Lung (tissue), 12 donors: ENCODE results near the gene CEP170B. TPM values are rescaled to one million over a fixed set of nuclear protein-coding genes. Genes with fewer than 3 reads are reported as not detected.
A peak's percentile ranks its signal among the peaks of the same experiment; 100 is the strongest.

Experiments used
- ATAC-seq: fragments of 200-7000 bp; cut with Tn5 transposase; one replicate; pipeline ENCODE4 v1.9.1; 2020; ENCODE audit warnings: moderate number of reproducible peaks; ENCODE audit not compliant: insufficient read depth, low FRiP score
- DNase-seq, 3 donors: peaks; one replicate each; pipeline ENCODE4 v3.0.0-alpha.2; 2013 to 2017
- H3K27ac ChIP-seq, 2 donors: one replicate each; pipeline ENCODE4 v1.5.1; 2013; ENCODE audit warnings: mild to moderate bottlenecking in 2 of 2, moderate library complexity in 2 of 2, control low read depth in 1 of 2, inconsistent platforms in 1 of 2, low read depth in 1 of 2, low read length in 1 of 2
- H3K27me3 ChIP-seq, 3 donors: one replicate each; pipeline ENCODE4 v1.5.1; 2013; ENCODE audit warnings: low read length in 2 of 3; ENCODE audit not compliant: control insufficient read depth in 3 of 3, insufficient read depth in 3 of 3
- H3K36me3 ChIP-seq, 4 donors: one replicate each; pipeline ENCODE4 v1.5.1; 2013; ENCODE audit warnings: low read length in 4 of 4, mild to moderate bottlenecking in 1 of 4, moderate library complexity in 1 of 4; ENCODE audit not compliant: control insufficient read depth in 4 of 4, insufficient read depth in 4 of 4
- H3K4me1 ChIP-seq, 5 donors: one replicate each; pipeline ENCODE4 v1.5.1; 2013; ENCODE audit warnings: low read length in 5 of 5, mild to moderate bottlenecking in 2 of 5, moderate library complexity in 1 of 5; ENCODE audit not compliant: control insufficient read depth in 5 of 5, insufficient read depth in 5 of 5
- H3K4me3 ChIP-seq: one replicate; pipeline ENCODE4 v1.5.1; 2013; ENCODE audit warnings: mild to moderate bottlenecking, control low read depth, moderate library complexity
- H3K9ac ChIP-seq, 2 donors: one replicate each; pipeline ENCODE4 v1.5.1; 2013; ENCODE audit warnings: low read length in 2 of 2, control low read depth in 1 of 2; ENCODE audit not compliant: insufficient read depth in 1 of 2
- H3K9me3 ChIP-seq, 4 donors: one replicate each; pipeline ENCODE4 v1.5.1; 2013; ENCODE audit warnings: low read length in 3 of 4, mild to moderate bottlenecking in 1 of 4, moderate library complexity in 1 of 4; ENCODE audit not compliant: control insufficient read depth in 4 of 4, insufficient read depth in 3 of 4
- WGBS, 2 donors: extraction: QIAGEN DNeasy Blood & Tissue Kit; methylation state at CpG; one replicate each; pipeline ENCODE4 v1.1.7; 2013; 5-methylcytosine and 5-hydroxymethylcytosine counted together
- polyA plus RNA-seq, 2 donors: library from polyadenylated mRNA; stranded (reverse); fragments of 200-250 nt; gene quantifications; one replicate each; pipeline ENCODE4 v1.2.1, GENCODE V29; 2013
- total RNA-seq, 2 donors: library from RNA; depleted of rRNA in 1 of 2; stranded (reverse); fragments of >200 nt in 1 of 2; gene quantifications; one replicate each; pipeline ENCODE4 v1.2.1, GENCODE V29; 2014 to 2021
- TF ChIP-seq, protein P1 (sequence below): IDR thresholded peaks from 2 replicates; pipeline ENCODE4 v1.5.1; 2012; ENCODE audit warnings: mild to moderate bottlenecking; ENCODE audit errors: control extremely low read depth, extremely low read depth
- donor health status: control.
- donor health status: control.
- donor health status: Bipolar disorder and iron deficiency.
- donor health status: healthy.
- donor health status: DM: yes; HTN: yes; CAD: no.

CEP170B gene
- total and polyA plus RNA-seq, 4 donors, result 12.1 to 50.3 (median 15.1) TPM

DNA sequence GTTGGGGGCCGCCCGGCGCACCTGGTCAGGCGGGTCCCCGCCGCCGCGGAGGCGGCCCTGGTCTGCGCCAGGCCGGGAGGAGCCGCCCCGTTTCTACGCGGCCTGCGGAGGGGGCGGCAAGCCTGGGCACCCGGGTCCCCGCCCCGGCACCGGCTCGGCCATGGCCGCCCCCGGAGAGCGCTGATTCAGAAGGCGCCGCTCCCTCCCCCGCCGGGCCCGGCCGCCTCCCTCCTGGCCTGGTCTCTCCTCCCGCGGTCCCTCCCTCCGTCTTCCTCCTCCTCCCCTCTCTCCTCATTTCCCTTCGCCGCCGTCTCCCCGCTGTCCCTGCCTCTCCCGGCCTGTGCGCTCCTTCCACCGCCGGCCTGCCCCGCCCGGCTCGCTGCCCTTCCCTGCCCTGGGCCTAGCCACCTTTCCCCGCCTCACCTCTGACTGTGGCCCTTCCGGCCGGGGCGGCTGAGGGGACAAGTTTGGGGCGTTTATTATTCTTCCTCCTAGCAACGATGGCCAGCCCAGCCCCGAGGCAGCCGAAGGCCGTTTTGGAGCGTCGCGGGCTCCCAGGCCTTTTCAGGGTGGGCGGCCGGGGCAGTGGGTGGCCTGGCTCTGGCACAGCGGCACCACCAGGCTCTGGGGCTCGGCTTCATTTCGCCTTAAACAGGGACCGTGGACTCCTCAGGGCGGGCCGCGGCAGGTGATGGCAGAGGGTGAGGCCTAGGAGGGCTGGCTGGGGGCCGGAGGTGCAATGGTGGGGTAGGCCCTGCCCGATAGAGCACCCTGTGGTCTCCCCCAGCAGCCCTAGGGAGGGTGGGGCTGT is 768 bp downstream of the CEP170B start:
- Histone ChIP-seq H3K27me3 (peaks cover 0 to 18% (median 5%) of the 10 kb centered on the region in 3 donors), H3K27ac (peak overlapping the region; percentile 53 to 72), H3K9me3 (peaks cover 0 to 3% (median 1%) of the 10 kb centered on the region in 4 donors), H3K4me1 (peaks cover 0 to 16% (median 4%) of the 10 kb centered on the region in 5 donors), H3K9ac (peak overlapping the region in 1 of 2 donors; percentile 25), H3K36me3 (peaks cover 0 to 2% (median under 1%) of the 10 kb centered on the region in 4 donors), H3K4me3 (peak overlapping the region; percentile 40)
- 10 to 19% methylated on average over 40 to 68 of the region's 68 CpGs for WGBS, 2 donors
- DNase-seq, result peak; percentile 55 to 64 (median 57)
- ATAC-seq, result peak; percentile 73
- TF ChIP-seq, protein P1, sequence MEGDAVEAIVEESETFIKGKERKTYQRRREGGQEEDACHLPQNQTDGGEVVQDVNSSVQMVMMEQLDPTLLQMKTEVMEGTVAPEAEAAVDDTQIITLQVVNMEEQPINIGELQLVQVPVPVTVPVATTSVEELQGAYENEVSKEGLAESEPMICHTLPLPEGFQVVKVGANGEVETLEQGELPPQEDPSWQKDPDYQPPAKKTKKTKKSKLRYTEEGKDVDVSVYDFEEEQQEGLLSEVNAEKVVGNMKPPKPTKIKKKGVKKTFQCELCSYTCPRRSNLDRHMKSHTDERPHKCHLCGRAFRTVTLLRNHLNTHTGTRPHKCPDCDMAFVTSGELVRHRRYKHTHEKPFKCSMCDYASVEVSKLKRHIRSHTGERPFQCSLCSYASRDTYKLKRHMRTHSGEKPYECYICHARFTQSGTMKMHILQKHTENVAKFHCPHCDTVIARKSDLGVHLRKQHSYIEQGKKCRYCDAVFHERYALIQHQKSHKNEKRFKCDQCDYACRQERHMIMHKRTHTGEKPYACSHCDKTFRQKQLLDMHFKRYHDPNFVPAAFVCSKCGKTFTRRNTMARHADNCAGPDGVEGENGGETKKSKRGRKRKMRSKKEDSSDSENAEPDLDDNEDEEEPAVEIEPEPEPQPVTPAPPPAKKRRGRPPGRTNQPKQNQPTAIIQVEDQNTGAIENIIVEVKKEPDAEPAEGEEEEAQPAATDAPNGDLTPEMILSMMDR, result no peak

DNA sequence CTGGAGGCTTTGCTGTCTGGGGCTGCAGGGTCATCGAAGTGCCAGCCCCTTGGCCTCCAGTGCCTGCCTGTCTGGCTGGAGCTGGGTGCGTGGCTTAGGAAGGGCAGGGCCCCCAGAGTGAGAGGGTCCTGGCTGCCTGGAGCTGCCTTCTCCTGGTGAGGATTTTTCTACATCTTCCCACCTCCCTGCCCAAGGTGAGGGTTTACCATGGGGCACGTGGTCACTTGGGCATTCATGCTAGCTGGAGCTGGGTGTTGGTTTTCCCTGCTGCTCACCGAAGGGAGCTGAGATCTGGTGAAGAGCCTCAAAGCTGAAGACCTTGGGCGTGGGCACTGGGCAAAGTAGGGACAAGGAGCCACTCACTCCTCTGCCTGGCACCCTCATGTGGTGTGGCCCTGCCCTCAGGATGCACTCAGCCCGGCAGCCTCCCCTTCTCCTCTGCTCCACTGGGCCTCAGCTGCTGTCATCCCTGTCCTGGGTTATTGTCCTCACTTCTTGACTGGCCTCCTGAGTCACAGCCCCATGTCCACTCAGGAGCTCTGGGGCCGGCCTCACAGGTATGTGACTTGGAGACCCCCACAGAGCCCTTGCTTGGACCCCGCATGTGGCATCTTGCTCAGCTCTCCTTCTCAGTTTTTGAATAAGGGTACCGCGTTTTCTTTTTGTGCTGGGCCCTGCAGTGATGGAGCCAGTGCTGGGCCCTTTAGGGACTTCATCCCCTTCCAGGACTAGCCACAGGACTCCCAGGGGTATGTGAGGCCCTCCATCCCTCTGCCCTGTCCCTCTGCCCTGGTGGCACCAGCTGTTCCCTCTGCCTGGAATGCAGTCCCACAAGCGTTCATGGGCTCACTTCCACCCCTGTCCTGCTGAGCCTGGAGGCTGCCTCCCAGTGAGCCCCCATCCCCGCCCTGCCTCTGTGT is 1.6 kb downstream of the CEP170B start:
- 85 to 95% methylated on average over 12 of the region's 12 CpGs for WGBS, 2 donors
- peaks cover 0 to 2% (median under 1%) of the 10 kb centered on the region in 4 donors for H3K36me3 ChIP-seq
- ATAC-seq (no peak), DNase-seq (no peak)
- H3K9me3 ChIP-seq, result peaks cover 0 to 2% (median under 1%) of the 10 kb centered on the region in 4 donors
- peaks cover 0 to 18% (median 5%) of the 10 kb centered on the region in 3 donors for H3K27me3 ChIP-seq
- H3K27ac ChIP-seq, result peak overlapping the region in 1 of 2 donors; percentile 72
- H3K9ac ChIP-seq, result peak overlapping the region; percentile 25 to 42
- TF ChIP-seq, protein P1, result no peak
- peak overlapping the region; percentile 40 for H3K4me3 ChIP-seq
- H3K4me1 ChIP-seq, result peaks cover 0 to 16% (median 4%) of the 10 kb centered on the region in 5 donors

DNA sequence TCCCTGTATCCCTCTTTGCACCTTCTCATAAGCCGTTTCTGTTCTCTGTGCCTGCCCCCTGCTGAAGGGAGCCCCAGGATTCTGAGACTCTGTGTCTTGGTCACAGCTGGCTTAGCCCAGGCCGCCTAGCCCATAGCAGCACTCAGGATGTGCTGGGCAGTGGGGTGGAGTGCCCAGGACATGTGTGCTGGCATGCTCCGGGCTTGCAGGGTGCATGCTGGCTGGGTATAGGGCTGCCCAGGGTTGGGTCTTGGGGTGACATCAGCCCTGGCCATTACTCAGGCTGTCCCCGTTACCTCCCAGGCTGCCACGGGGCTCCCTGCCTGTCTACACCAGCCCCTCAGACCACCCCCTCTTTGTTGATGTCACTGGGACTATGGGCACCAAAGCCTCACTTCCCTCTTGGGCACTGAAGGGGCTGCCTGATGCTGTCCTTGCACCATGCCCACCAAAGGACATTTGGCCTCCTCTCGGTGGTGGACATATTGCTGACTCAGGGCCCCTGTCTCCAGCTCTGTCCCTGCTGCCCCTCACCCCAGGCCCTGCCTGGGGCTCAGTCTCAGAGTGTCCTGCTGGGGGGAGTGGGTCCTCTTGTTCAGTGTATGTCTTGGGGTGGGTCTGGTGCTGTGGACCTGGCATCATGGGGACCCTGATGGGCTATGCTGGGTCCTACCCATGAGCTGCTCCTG is 2.4 kb downstream of the CEP170B start:
- WGBS, 2 donors, result 91 to 97% methylated on average over 4 to 6 of the region's 6 CpGs
- no peak overlapping the region for H3K4me3 ChIP-seq
- no peak overlapping the region for H3K9ac ChIP-seq
- peaks cover 0 to 2% (median under 1%) of the 10 kb centered on the region in 4 donors for H3K36me3 ChIP-seq
- H3K9me3 ChIP-seq, result peaks cover 0 to 2% (median 0%) of the 10 kb centered on the region in 4 donors
- TF ChIP-seq, protein P1, result no peak
- no peak for ATAC-seq
- H3K27ac ChIP-seq, result no peak overlapping the region
- peaks cover 0 to 18% (median 8%) of the 10 kb centered on the region in 5 donors for H3K4me1 ChIP-seq
- no peak for DNase-seq
- peaks cover 0 to 18% (median 3%) of the 10 kb centered on the region in 3 donors for H3K27me3 ChIP-seq
